GM19372 (cell line): Measurements from ENCODE around the gene RALY.
"Not testable (repeated sequence)": the region's sequence is repeated elsewhere in the genome, so short reads cannot be mapped to it uniquely, and the experiment has no call there.

ENCODE experiments used
- ATAC-seq: cut with Tn5 transposase; IDR thresholded peaks from one replicate; pipeline ENCODE4 v1.9.1; 2021; ENCODE audit warnings: mild to moderate bottlenecking, low read depth, moderate library complexity; ENCODE audit not compliant: unreplicated experiment

The RALY gene

DNA sequence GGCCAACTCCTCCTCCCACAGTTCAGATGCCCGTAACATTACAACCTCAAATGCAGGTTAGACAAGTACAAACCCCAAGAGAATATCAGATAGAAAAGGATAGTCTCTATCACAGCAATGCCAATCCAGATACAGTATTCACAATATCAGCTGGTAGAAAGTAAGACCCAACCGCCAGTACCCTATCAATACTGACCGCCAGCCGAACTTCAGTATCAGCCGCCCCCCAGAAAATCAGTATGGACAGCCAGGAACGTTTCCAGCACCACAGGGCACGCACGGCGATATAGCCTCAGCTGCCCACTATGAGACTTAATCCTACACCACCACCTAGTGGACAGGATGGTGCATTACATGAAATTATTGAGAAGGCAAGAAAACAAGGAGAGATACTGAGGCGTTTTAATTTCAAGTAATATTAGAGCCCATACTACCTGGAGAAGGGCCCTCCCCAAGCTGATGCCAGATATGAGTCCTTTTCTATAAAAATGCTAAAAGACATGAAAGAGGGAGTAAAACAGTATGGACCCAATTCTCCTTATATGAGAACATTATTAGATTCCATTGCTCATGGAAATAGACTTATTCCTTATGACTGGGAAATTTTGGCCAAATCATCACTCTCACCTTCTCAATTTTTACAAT lies 135.9 kb downstream of the RALY start:
- no peak for ATAC-seq

DNA sequence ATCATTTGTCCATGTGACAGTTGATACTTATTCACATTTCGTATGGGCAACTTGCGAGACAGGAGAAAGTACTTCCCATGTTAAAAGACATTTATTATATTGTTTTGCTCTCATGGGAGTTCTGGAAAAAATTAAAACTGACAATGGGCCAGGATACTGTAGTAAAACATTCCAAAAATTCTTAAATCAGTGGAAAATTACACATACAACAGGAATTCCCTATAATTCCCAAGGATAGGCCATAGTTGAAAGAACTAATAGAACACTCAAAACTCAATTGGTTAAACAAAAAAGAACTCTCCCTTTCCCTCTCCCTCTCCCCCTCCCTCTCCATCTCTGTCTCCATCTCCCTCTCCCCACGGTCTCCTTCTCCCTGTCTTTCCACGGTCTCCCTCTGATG lies 137.8 kb downstream of the RALY start:
- no peak for ATAC-seq

DNA sequence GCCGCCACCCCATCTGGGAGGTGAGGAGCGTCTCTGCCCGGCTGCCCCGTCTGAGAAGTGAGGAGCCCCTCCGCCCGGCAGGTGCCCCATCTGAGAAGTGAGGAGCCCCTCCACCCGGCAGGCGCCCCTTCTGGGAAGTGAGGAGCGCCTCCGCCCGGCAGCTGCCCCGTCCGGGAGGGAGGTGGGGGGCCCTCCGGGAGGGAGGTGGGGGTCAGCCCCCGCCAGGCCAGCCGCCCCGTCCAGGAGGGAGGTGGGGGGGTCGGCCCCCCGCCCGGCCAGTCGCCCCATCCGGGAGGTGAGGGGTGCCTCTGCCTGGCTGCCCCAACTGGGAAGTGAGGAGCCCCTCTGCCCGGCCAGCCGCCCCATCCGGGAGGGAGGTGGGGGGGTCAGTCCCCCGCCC lies 138.8 kb downstream of the RALY start:
- ATAC-seq, result not testable (repeated sequence)

DNA sequence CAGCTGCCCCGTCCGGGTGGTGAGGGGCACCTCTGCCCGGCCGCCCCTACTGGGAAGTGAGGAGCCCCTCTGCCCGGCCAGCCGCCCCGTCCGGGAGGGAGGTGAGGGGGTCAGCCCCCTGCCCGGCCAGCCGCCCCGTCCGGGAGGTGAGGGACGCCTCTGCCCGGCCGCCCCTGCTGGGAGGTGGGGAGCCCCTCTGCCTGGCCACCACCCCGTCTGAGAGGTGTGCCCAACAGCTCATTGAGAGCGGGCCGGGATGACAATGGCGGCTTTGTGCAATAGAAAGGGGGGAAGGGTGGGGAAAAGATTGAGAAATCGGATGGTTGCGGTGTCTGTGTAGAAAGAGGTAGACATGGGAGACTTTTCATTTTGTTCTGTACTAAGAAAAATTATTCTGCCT lies 139.2 kb downstream of the RALY start:
- not testable (repeated sequence) for ATAC-seq

DNA sequence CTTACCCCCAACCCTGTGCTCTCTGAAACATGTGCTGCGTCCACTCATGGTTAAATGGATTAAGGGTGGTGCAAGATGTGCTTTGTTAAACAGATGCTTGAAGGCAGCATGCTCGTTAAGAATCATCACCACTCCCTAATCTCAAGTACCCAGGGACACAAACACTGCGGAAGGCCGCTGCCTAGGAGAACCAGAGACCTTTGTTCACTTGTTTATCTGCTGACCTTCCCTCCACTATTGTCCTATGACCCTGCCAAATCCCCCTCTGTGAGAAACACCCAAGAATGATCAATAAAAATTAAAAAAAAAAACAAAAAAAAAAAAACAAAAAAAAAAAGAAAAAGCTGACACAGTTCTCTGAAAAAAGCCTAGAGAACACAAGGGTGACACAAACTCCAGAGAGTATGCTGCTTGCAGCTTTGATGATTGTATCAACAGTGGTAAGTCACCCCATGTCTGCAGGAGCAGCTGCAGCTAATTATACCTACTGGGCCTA lies 139.7 kb downstream of the RALY start:
- not testable (repeated sequence) for ATAC-seq
